Dendritic cell treated with granulocyte-macrophage colony-stimulating factor and Interleukin-4, amounts not matched to agents 40 ng/mL and 50 ng/mL, for 4 days (primary cell): ENCODE measurements around the gene WNK2.
"Not testable (repeated sequence)": the region's sequence is repeated elsewhere in the genome, so short reads cannot be mapped to it uniquely, and the experiment has no call there.

Experiments
- H3K27ac Mint-ChIP-seq: one replicate; pipeline ENCODE4 v1.8.0; 2022; ENCODE audit warnings: mild to moderate bottlenecking, mixed read lengths
- H3K27me3 Mint-ChIP-seq: one replicate; pipeline ENCODE4 v1.8.0; 2022; ENCODE audit warnings: mild to moderate bottlenecking, mixed read lengths
- H3K36me3 Mint-ChIP-seq: one replicate; pipeline ENCODE4 v1.8.0; 2022; ENCODE audit warnings: low read depth, mixed read lengths
- H3K4me1 Mint-ChIP-seq: one replicate; pipeline ENCODE4 v1.8.0; 2022; ENCODE audit warnings: low read depth, mixed read lengths
- H3K4me3 Mint-ChIP-seq: one replicate; pipeline ENCODE4 v1.8.0; 2022; ENCODE audit warnings: mild to moderate bottlenecking, moderate library complexity, mixed read lengths
- H3K9me3 Mint-ChIP-seq: one replicate; pipeline ENCODE4 v1.8.0; 2022; ENCODE audit warnings: mixed read lengths
- intact Hi-C: fragments of 100-400 bp; cut with micrococcal nuclease; formaldehyde crosslinking; loops from one replicate; pipeline ENCODE4 v1.15.0; 2022

The WNK2 gene

DNA sequence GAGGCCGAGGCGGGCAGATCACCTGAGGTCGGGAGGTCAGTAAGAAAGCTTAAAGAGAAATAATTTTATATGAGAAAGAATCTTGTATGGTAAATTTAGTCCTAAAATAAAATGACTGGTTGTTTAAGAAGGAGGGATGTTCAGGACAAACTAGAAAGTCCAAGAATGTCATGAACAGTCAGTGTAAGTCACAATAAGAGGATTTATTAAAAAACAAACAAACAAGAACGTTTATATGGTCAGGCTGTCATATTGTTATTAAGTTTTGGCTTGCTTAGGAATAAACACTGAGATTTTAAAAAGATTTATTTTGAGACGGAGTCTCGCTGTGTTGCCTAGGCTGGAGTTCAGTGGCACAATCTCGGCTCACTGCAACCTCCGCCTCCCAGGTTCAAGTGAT, 176.0 kb downstream of the WNK2 start:
- H3K27ac Mint-ChIP-seq, intact Hi-C loops, H3K27me3 Mint-ChIP-seq, H3K4me3 Mint-ChIP-seq, H3K4me1 Mint-ChIP-seq, H3K36me3 Mint-ChIP-seq: not testable (repeated sequence)
- peaks cover 15% of the 10 kb centered on the region for H3K9me3 Mint-ChIP-seq

DNA sequence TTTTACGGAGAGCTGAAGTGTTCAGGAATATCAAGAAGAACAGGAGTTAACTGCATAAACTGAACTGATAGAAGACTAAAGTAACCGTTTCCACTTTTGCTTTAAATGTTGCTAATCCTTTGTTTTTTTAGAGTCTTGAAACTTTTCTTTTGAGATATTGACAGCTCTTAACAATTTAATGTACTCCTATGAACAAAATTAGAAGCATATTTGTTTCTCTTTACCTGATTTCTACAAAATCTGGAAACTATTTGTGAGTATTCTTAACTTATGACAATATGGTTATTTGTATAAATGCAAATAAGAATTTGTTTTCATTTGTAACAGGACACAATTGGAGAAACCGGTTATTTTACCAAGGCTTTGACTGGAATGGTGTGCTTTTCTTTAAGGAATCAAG, 178.1 kb downstream of the WNK2 start:
- intact Hi-C loops = no loop called here
- H3K27ac Mint-ChIP-seq = no peak overlapping the region
- H3K4me1 Mint-ChIP-seq = peaks cover 21% of the 10 kb centered on the region
- no peaks in the 10 kb centered on the region for H3K36me3 Mint-ChIP-seq
- no peak overlapping the region for H3K4me3 Mint-ChIP-seq
- H3K9me3 Mint-ChIP-seq = peaks cover 15% of the 10 kb centered on the region
- peaks cover 4% of the 10 kb centered on the region for H3K27me3 Mint-ChIP-seq

DNA sequence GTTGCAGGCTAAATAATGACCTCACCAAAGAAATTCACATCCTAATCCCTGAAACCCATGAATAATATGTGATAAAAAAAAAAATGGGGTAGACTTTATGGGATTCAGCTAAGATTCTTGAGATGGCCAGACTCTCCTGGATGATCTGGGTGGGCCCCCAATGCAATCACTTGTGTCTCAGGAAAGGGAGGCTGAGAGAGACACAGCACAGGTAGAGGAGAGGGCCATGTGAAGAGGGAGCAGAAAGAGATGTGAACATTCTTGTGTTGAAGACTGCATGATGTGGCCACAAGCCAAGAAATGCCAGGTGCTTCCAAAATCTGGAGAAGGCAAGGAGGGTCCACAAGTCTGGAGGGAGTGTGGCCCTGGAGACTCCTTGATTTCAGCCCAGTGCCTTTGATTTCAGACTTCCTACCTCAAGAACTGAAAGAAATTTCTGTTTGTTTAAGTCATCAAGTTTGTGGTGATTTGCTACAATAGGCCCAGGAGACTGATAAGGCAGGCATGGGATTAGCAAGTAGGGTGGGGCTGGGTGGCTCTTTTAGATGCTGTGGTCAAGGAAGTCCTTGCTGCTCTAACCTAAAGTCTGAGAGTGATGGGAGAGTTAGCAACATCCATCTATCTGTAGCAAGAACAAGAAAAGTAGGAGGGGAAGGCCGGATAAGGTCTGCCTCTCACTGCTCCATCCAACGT, 180.9 kb downstream of the WNK2 start:
- Mint-ChIP-seq H3K4me1 (peaks cover 19% of the 10 kb centered on the region), H3K4me3 (no peak overlapping the region), H3K27me3 (peaks cover 4% of the 10 kb centered on the region), H3K27ac (no peak overlapping the region), H3K36me3 (no peaks in the 10 kb centered on the region), H3K9me3 (peaks cover 11% of the 10 kb centered on the region)
- intact Hi-C loops = no loop called here

DNA sequence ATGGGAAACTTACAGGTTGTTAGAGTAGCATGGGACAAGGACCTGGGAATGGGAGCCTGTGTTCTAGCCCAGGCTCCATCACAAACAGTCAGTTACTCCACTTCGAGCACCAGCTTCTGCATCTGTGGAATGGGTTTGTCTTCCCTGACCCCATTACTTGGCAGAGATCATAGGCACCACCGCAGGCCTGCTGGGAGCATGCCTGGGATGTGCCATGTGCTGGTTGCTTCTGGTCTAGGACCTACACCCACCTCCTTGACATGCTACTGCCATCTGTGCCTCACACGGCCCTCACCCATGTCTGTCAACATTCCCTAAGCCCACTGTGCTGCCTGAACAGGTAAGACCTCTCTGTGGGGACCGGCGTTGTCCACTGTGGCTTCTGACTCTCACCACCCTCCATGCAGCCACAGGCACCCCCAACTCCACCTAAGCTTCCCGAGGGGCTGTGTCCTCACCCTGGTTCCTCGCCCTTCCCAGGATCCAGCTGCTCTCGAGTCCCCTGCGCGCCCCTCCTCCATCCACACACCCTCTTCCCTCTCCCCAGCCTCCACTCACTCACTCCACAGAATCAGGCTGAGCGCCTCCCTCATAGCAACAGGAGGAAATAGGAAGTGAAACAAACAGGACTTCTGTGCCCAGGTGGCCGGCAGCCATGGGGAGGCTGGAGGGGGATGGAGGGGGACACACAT, 181.6 kb downstream of the WNK2 start:
- H3K27me3 Mint-ChIP-seq = peaks cover 4% of the 10 kb centered on the region
- no peaks in the 10 kb centered on the region for H3K36me3 Mint-ChIP-seq
- H3K9me3 Mint-ChIP-seq = peaks cover 10% of the 10 kb centered on the region
- peaks cover 26% of the 10 kb centered on the region for H3K4me1 Mint-ChIP-seq
- peak overlapping the region; percentile 4 for H3K27ac Mint-ChIP-seq
- intact Hi-C loops = no loop called here
- no peak overlapping the region for H3K4me3 Mint-ChIP-seq

DNA sequence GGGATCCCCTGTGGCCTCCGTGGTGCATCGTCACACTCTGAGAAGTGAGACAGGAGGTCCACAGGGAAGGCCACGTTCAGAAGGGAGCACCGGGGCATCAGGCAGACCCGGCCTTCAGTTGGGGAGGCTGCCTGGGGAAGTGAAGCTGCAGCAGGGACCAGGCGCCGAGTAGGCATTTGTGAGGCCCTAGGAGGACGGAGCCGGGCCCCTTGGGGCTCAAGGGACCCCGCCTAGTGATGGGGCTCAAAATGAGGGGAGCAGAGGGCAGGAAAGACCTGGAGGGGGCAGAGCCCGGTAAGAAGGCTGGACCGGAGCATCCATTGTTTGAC, 182.1 kb downstream of the WNK2 start:
- Mint-ChIP-seq H3K4me3 (no peak overlapping the region), H3K4me1 (peaks cover 31% of the 10 kb centered on the region), H3K27me3 (peaks cover 4% of the 10 kb centered on the region), H3K9me3 (peaks cover 15% of the 10 kb centered on the region), H3K36me3 (no peaks in the 10 kb centered on the region), H3K27ac (peak overlapping the region; percentile 4)
- intact Hi-C loops = no loop called here

DNA sequence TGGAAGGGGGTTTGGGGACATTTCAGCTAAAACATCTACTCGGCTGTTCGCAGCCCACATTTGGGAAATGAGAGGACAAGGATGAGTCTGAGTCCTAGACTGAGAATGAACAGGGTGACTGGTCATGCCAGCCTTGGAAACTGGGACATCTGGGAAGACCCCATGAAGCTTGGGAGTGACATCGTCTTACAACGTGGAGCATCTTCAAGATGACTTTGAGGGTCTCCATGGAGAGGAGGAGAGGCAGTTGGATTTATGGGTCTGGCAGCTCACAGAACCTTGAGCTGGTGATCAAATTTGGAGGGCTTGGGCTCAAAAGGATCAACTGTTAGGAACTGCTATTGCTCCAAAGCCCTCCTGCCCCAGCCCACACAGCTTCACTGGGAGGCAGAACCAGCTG, 182.5 kb downstream of the WNK2 start:
- H3K27me3 Mint-ChIP-seq, H3K27ac Mint-ChIP-seq, H3K36me3 Mint-ChIP-seq, intact Hi-C loops, H3K4me3 Mint-ChIP-seq: not testable (repeated sequence)
- peaks cover 34% of the 10 kb centered on the region for H3K4me1 Mint-ChIP-seq
- H3K9me3 Mint-ChIP-seq = peaks cover 16% of the 10 kb centered on the region

DNA sequence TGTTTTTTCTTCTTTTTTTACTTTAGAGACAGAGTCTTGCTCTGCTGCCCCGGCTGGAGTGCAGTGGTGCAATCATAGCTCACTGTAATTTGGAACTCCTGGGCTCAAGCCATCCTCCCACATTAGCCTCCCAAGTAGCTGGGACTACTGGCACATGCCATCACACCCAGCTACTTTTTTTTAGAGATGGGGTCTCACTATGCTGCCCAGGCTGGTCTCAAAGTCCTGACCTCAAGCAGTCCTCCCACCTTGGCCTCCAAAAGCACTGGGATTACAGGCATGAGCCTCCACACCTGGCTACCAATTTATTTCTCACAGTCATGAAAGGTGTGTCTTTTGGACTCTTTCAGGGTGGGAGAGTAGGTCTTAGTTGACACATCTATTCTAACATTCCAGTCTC, 184.5 kb downstream of the WNK2 start:
- Mint-ChIP-seq H3K27ac (no peak overlapping the region), H3K36me3 (no peaks in the 10 kb centered on the region), H3K27me3 (peaks cover 4% of the 10 kb centered on the region), H3K4me3 (no peak overlapping the region), H3K9me3 (peaks cover 9% of the 10 kb centered on the region), H3K4me1 (peaks cover 39% of the 10 kb centered on the region)
- intact Hi-C loops = no loop called here

DNA sequence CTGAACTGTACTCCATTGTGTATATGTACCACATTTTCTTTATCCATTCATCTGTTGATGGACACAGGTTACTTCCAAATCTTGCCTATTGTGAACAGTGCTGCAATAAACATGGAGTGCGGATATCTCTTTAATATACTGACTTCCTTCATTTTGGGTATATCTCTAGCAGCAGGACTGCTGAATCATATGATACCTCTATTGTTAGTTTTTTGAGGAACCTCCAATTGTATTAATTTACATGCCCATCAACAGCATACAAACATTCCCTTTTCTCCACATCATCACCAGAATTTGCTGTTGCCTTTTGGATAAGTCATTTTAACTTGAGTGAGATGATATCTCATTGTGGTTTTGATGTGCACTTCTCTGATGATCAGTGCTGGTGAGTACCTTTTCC, 185.7 kb downstream of the WNK2 start:
- Mint-ChIP-seq H3K36me3 (no peaks in the 10 kb centered on the region), H3K27me3 (peaks cover 5% of the 10 kb centered on the region), H3K4me1 (peaks cover 42% of the 10 kb centered on the region), H3K27ac (no peak overlapping the region), H3K4me3 (no peak overlapping the region), H3K9me3 (peaks cover 9% of the 10 kb centered on the region)
- intact Hi-C loops = no loop called here
